ENCODE data around the gene ABCB10.
A peak's percentile ranks its signal among the peaks of the same experiment; 100 is the strongest.
"Not testable (repeated sequence)": the region's sequence is repeated elsewhere in the genome, so short reads cannot be mapped to it uniquely, and the experiment has no call there.

ABCB10 gene

DNA sequence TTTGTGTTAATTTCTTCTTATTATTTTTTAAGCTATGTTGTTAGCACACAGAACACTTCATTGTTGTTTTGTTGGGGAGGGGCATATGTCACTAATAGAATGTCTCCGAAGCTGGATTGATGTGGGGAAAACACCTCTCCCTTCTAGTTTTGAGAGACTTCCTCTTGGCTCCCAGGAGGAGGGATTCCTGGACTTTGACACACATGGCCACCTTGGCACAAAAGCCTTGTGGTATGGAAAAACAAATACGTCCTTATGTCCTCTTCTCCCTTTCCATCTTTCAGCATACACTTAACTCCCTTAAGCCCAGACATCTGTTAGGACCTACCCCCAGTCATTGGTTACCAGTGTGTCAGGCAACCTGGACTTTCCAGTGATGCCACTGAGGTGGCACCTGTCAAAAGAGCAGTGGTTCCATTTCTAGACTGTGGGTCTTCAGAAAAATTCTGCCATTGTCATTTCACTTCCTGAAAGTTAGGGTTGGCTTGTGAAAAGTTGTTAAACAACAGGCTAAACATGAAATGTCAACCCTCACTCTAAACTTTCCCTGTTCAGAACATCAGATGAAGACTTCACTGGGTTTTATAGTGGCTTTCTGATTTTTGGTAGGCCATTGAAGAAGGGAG is 12.5 kb upstream of the ABCB10 start:
- DNase-seq: no peak

DNA sequence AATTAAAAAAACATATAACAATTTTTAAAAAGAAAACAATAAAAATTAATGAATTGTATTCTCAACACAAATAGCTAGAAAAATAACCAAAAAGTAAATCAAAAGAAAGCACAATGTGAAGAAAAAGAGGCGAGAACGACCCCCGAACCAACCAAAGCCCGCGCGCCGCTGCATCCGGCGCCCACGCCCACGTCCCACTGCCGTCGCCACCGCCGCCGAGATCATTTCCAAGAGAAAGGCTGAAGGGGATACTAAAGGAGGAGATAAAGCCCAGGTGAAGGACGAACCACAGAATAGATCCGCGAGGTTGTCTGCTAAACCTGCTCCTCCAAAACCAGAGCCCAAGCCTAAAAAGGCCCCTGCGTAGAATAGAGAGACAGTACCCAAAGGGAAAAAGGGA is 11.8 kb upstream of the ABCB10 start:
- DNase-seq: no peak

DNA sequence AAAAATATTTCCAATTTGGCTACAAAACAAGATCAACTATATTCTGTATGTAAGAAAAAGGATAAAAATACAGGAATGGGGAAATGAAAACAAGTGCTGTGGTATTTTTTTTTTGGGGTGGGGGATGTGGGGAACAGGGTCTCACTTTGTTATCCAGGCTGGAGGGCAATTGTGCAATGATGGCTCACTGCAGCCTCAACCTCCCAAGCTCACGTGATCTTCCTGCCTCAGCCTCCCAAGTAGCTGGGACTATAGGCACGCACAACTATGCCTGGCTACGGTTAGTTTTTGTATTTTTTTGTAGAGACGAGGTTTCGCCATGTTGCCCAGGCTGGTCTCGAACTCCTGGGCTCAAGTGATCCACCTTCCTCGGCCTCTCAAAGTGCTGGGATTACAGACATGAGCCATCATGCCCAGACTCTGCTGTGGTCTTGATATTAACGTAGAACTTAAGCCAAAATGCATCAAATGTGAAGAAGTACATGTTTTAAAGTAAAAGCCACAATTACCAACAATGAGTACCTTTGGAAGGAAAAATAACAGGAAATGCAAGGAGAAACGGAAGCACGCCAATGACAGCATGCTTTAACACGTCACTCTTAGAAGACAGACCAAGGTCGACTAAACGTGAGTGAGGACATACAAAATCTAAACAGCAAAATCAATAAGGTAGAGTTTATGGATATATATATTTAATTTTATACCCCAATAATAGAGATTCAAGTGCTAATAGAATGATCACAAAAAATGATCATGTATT is 8.8 kb upstream of the ABCB10 start:
- no peak for DNase-seq

DNA sequence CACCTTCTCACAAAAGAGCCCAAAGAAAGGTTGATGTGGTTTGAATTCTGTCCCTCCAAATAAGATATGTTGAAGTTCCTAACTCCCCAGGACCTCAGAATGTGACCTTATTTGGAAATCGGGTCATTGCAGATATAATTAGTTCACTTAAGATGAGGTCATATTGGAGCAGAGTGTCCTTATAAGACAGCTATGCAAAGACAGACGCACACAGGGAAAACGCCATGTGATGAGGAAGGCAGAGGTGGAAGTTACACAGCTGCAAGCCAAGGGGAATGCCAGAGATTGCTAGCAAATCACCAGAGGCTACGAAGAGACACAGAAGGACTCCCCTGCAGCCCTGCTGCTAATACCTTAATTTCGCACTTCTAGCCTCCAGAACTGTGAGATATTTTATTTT is 5.2 kb upstream of the ABCB10 start:
- no peak for DNase-seq

DNA sequence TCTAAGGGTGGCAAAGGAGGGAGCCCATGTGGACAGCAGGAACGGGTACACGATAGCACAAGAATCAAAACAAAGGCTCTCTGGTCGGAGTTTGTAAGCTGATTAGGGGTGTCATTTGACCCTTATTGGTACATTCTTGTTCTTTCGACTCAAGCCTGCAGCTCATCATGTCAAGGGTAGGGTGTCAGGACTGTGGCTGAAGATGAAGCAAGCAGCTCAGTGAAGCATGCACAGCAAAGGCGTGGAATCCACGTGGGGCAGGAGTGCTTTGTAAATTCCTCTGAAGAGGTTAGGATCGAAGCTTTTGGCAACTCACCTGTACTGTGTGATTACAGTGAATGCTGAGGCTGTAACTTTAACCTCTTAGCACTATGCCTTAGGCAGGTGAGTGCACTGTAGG is 4.7 kb upstream of the ABCB10 start:
- no peak for DNase-seq

DNA sequence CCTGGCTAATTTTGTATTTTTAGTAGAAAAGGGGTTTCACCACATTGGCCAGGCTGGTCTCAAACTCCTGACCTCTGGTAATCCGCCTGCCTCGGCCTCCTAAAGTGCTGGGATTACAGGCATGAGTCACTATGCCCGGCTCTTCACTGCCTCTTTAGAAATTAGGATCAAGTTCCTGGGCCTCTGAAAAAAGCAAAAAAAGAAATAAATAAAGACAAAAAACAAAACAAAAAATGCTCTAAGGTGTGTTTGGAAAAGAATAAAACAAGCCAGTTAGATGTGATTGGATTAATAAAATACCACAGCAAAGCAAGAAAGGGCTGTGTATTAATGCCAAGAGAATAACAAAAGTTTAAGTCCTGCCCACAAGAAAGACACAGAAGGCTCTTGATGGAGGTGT is 4.2 kb upstream of the ABCB10 start:
- DNase-seq: no peak

DNA sequence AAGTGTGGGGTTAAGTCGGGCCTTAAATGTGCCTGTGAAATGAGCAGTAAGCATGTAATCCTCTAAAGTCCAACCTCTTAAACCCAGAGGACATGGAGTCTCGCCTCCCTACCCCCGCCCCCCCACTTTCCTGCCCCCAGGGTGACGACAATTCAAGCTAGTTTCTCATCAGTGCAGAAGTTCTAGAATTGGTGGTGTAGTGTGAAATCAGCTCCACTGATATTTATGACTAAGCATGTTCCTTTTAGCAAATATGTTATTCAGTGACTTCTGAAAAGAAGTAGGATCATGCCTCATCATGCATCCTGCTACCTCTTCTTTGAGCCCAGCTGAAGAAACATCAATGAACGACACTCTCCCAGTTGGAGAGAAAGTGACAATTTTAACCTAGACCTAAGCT is 2.6 kb upstream of the ABCB10 start:
- DNase-seq: no peak

DNA sequence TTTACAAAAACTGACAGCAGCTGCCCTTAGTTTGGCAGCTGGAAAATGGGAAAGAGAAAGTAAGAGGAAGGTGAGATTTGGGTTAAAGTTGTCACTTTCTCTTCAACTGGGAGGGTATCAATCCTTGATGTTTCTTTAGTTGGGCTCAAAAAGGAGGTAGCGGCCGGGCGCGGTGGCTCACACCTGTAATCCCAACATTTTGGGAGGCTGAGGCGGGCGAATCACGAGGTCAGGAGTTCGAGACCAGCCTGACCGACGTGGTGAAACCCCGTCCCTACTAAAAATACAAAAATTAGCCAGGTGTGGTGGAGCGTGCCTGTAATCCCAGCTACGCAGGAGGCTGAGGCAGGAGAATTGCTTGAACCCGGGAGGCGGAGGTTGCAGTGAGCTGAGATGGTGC is 1.6 kb upstream of the ABCB10 start:
- not testable (repeated sequence) for DNase-seq

DNA sequence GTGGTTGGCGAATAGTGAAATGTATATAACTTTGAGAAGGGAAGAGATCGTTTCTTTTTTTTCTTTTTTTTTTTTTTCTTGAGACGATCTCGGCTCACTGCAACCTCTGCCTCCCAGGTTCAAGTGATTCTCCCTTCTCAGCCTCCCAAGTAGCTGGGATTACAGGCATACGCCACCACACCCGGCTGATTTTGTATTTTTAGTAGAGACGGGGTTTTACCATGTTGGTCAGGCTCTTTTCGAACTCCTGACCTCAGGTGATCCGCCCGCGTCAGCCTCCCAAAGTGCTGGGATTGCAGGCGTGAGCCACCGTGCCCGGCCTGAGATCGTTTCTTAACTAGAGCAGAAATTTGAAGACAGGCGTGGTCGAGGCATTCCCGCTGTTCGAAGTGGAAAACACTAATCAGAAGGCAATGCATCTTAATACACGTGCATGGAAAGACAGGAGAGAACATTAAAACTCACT is 862 bp upstream of the ABCB10 start:
- DNase-seq: not testable (repeated sequence)

DNA sequence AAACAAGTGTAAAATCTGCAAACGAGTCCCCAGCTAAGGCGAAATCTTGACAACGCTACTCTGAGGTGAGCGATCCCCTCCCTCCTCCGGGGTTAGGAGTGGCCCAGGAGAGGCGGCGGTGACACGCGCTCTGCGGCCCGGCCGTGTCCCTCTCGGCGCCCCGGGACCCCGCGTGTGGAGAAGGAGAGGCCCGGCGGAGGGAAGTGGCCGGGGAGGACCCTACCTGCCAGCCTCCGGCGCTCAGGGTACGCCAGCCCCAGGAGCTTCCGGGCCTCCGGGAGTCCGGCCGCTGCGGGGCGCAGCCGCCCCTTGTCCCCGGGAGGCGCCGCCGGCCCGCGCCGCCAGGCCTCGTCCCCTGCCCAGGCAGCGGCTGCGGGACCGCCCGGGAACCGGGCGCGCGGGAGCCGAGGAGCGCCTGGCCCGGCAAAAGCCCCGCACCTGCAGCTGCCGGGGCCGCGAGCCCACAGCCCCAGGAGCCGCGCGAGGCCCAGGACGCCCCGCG is 543 bp downstream of the ABCB10 start:
- DNase-seq: peak; percentile 48

DNA sequence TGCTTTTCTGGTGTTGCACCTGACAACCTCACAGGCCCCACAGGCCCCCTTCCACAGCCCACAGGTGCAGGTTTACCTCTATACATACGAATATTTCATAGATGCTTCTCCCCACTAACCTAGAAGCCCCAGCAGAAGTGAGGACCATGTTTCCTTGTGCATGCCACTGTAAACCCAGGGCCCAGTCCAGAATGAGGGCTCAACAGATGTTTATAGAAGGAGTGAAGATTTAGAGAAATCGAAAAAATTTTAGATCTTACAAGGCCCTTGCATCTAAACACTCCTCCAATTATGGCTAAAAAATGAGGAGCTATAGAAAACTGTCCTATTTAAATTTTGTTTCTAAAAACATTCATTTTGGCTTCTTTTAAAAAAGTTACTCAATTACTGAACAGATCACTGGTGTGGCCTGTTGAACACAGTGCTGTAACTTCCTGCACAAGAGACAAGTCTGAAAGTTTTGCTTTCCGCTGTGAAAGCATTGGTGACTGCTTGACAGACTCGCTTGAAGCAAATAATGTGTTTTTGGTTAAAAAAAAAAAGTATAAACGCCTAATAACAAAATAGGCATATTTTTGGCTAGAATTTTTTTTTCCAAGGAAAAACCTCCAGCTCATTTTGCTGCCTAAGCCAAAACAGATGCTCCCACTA is 1.2 kb downstream of the ABCB10 start:
- peak; percentile 32 for DNase-seq

DNA sequence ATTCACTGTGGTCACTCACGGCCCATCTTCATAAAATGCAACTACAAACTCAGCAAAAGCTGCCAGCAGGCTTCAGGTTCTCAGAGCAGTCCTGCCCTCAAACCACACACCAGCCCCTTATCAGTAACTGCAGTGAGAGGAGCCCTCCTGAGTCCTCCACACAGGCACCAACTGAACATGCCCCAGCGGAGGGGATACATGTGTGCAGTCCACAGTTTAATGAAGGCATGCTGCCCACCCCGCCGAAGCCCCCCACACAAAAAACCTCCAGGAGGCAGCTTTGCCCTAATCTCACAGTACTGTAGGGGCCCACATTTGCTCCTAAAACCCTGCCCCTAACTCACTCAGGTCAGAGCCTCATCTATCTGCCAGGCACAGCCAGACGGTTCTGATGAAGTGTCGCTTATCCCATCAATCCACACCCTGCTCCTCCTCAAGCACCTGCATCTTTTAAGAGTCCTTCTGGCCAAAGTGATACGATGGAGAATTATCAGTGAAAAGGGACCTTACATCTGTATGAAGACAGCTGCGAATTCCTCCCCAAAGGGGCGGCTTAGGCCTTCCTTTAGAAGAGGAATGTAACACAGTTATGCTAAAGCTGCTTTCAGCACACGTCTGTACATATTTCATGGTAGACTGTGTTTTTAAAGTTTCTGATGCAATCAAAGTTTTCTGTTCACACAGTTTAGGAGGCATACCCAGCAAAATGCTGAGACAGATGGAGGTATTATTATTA is 3.5 kb downstream of the ABCB10 start:
- DNase-seq: no peak

DNA sequence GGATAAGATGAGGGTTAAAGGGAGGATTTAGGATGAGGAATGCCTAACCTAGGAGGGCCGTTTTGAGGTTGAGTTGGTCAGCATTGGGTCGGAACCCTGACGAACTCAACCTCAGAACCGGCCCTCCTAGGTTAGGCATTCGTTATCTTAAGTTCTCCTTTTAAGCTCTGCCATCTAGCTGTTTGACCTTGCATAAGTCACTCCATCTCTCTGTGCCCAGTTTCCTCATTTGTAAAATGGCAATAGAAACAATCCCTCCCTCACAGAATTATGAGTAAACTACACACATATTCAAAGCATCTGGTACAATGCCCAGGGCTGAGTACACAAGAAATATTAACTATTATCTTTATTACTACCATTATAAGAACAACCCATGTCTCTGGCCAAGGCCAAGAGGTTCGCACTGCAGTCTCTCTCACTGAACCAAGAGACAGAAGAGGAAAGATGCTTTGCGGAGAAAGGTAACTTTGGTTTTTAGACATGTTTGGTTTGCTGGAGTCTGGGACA is 4.8 kb downstream of the ABCB10 start:
- DNase-seq: no peak

DNA sequence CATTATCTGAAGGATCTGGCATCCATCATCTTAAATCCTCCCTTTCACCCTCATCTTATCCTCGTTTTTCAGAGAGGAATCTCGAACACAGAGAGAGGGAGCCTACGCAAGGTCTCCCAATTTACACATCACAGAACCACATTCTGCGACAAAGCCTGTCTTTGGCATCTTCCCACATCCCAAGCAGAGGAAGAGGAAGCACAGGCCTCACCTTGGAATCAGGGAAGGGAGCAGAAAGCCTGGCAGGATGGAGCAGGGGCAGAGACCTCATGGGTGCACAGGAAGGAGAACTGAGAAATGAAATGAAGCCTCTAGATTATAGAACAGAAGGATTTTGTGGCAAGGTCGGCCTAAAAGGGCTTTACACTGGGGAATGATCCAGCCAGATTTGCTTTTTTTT is 5.8 kb downstream of the ABCB10 start:
- DNase-seq: no peak

DNA sequence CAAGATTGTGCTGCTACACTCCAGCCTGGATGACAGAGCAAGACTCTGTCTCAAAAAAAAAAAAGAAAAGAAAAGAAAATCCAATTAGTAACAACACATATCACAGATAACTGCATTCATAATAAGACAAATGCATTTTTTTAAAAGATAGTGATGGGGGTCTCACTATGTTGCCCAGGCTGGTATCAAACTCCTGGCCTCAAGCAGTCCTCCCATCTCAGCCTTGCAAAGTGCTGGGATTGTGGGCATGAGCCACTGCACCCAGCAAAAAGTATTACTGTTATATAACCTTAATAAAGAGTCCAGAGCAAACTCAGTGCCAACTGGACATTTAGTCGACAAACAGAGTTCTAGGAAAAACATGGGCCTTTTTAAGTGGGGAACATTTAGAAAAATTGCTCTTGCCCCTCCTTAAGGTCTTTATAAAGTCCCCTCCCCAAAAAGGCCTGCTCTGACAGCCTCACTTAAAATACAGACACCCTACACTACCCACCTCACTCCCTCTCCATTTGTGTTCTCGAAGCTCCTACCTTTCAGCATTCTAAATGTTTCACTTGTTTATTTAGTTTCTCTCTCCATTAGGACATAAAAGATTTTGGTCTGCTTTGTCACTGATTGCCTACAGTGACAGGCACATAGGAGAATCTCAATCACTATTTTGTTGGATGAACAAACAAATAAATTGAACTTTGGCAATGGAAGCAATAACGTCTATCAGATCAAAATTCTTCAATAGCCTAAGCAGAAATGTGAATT is 7.5 kb downstream of the ABCB10 start:
- no peak for DNase-seq

DNA sequence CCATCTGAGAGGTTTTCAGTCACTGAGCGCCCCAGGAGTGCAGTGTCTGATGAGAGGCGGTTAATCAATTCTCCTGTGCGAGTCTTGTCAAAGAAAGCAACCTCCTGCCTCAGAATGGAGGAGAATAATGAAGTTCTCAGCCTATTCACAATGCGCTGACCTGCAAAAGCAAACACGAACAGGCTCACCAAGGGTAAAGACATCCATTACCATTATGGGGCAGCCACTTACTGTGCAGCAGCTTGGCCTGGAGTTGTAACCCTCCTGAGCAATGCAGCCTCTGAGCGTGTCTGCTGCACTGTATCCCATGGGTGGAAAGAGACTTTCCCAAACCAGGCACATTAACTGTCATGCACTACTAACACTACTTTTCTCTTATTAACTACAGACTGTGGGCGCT is 11.0 kb downstream of the ABCB10 start:
- DNase-seq: no peak

DNA sequence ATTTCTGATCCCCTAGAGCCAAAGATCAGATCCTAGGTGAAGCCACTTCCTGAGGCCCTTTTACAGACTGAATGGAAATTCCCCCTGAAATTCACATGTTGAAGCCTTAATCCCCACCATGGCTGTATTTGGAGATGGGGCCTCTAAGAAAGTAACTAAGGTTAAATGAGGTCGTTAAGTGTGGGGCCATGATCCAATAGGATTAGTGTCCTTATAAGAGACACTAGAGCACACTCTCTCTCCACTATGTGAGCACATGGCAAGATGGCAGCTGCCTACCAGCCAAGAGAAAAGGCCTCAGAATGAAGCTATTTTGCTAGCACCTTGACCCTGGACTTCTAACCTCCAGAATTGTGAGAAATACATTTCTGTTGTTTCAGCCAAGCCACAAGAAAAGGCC is 13.9 kb downstream of the ABCB10 start:
- no peak for DNase-seq

DNA sequence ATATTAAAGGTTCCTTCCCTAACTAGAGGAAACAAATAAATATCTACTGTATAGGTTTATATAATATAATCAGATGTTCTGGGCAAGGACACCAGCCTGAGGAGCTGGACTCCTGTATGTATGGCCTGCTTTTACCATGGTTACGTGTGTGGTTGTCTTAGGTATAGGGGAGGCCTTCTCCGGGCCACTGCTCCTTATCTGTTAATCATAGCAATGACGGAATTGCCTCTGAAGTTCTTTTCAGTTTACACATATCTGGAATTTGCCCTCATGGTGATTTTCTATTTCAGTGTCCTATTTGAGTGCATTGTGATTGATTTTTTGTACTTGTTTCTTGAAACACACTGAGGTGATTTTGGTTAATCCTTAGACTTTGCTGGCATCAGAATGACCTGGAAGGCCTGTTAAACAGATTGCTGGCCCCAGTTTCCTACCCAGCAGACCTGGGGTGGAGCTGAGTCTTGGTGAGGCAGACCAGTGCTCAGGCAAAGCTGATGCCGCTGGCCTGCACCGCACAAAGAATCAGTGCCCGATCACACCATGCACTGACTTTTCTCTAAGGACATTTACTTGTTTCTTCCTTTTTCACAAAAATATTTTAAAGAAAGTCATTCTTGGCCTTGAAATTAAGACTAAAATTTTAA is 18.5 kb downstream of the ABCB10 start:
- no peak for DNase-seq

DNA sequence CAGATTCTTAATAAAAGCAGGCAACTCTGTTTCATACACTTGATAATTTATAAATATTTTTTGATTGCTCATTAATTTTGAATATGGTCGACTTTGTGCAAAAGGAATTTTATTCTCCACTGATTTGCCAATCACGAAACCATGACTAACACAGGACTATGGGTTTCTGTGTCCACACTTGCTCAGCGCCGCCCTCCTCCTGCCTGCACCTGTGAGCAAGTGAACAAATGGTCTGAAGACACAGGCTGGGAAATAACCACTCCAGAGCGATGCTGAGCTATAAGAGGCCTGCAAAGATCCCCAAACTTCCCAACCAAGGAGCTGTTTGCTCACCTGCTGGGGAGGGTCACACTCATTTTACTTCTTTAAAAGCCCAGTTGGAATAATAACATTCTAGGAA is 19.6 kb downstream of the ABCB10 start:
- DNase-seq: no peak

DNA sequence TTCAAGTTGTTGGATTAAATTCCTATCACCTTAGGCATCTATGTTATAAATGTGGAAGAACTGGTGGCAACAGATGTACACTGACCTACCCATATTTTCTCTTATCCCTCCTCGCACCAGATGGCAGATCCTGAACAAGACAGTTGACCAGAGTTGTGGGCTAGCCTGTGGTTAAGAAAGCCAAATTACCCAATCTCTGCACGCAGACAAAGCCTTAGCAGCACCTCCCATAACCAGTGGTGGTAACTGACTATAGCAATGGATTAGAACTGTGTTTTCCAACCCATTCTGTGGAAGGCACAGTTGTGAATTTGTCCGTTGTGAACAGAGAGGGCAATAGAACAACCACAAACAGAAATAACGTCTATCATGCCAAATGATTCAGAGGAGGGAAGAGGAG is 20.6 kb downstream of the ABCB10 start:
- no peak for DNase-seq

DNA sequence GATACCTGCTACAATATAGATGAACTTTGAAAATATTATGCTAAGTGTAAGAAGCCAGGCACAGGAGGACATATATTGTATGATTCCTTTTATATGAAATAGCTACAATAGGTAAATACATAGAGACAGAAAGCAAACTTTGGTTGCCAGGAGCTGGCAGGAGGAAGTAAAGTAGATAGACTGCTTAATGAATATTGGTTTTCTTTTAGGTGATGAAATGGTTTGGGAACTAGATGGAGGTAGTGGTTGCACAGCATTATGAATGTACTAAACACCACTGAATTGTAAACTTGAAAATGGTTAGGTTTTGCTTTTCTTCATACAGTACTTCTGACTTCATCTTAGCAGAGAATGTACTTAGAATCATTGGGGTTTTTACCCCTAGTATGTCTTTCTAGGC is 21.5 kb downstream of the ABCB10 start:
- DNase-seq: no peak

DNA sequence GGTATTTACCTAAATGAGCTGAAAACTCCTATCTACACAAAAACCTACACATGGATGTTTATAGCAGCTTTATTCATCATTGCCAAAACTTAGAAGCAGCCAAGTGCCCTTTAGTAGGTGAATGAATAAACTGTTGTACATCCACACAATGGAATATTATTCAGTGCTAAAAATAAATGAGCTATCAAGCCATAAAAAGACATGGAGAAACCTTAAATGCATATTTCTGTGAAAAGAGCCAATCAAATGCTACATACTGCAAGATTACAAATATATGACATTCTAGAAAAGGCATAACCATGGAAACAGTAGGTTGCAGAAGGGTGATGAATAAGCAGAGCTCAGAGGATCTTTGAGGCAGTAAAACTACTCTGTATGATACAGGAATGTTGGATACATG is 23.3 kb downstream of the ABCB10 start:
- no peak for DNase-seq

Measured in CD4-positive, alpha-beta T cell treated with Interleukin-17A for 4 hours (primary cell).